Uterus (tissue), 4 donors: ENCODE results near the gene RMC1. TPM values are rescaled to one million over a fixed set of nuclear protein-coding genes. Genes with fewer than 3 reads are reported as not detected.
A peak's percentile ranks its signal among the peaks of the same experiment; 100 is the strongest.

Experiments
- DNase-seq, 2 donors: peaks; one replicate each; pipeline ENCODE4 v3.0.0-alpha.2; 2019 to 2020
- H3K27ac ChIP-seq, 2 donors: fragments of 200-600 bp; sonication (generic); 1 replicate in 1 of 2; 2 replicates in 1 of 2; pipeline ENCODE4 v1.5.1; 2016 to 2018
- H3K27me3 ChIP-seq, 2 donors: fragments of 200-600 bp; sonication (generic); one replicate each; pipeline ENCODE4 v1.5.1; 2018 to 2019; ENCODE audit warnings: control low read depth in 1 of 2
- H3K36me3 ChIP-seq, 2 donors: fragments of 200-600 bp; sonication (generic); one replicate each; pipeline ENCODE4 v1.5.1; 2019; ENCODE audit warnings: control low read depth in 1 of 2
- H3K4me1 ChIP-seq, 2 donors: fragments of 200-600 bp; sonication (generic); one replicate each; pipeline ENCODE4 v1.5.1; 2018 to 2019; ENCODE audit warnings: control low read depth in 1 of 2
- H3K4me3 ChIP-seq, 2 donors: fragments of 200-600 bp; sonication (generic); 1 replicate in 1 of 2; 2 replicates in 1 of 2; pipeline ENCODE4 v1.5.1; 2018 to 2019; ENCODE audit warnings: mild to moderate bottlenecking in 1 of 2
- H3K9me3 ChIP-seq, 2 donors: fragments of 200-600 bp; sonication (generic); one replicate each; pipeline ENCODE4 v1.5.1; 2019; ENCODE audit warnings: control low read depth in 1 of 2
- POLR2A ChIP-seq, 2 donors: fragments of 450-650 bp; IDR thresholded peaks; one replicate each; pipeline ENCODE4 v1.6.1; 2016; ENCODE audit warnings: antibody characterized with exemption in 2 of 2, mild to moderate bottlenecking in 1 of 2, moderate library complexity in 1 of 2
- intact Hi-C: fragments of 100-400 bp; cut with DNase I; formaldehyde crosslinking; loops from one replicate; pipeline ENCODE4 v1.15.1; 2023; ENCODE audit warnings: low total_unique reads
- total RNA-seq, 4 donors: library from RNA; depleted of rRNA in 3 of 4; stranded (reverse); fragments of >200 nt in 3 of 4; gene quantifications; one replicate each; pipeline versions ENCODE4 v1.1.0 to v1.2.4, GENCODE V29; 2014 to 2023
- TF ChIP-seq, protein P1 (sequence below), 4 experiments: fragments of 200-600 bp in 2 of 4; fragments of 450-650 bp in 2 of 4; sonication (generic) in 2 of 4; IDR thresholded peaks; one replicate each; pipeline ENCODE4 v1.5.1; 2016 to 2019; ENCODE audit warnings: antibody characterized with exemption in 4 of 4, mild to moderate bottlenecking in 2 of 4, moderate library complexity in 1 of 4
- donor health status: DM: yes; HTN: yes; CAD: no.

The RMC1 gene
- total RNA-seq, 4 donors from 2014 or later = 12.9 to 56.4 (median 27.8) TPM

DNA sequence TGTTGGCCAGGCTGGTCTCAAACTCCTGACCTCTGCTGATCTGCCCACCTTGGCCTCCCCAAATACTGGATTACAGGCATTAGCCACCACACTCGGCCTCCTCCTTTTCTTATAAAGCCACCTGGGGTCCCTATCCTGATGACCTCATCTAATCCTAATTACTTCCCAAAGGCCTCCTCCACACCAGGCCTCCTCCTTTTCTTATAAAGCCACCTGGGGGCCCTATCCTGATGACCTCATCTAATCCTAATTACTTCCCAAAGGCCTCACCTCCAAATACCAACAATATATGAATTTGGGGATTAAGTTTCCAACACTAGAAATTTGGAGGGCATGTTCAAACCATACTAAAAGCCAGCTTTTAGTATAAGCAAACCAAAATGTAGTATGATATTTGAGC is 9.7 kb upstream of the RMC1 start:
- no peak for DNase-seq
- Histone ChIP-seq H3K4me1 (no peaks in the 10 kb centered on the region), H3K9me3 (no peaks in the 10 kb centered on the region), H3K27me3 (no peaks in the 10 kb centered on the region), H3K36me3 (no peaks in the 10 kb centered on the region), H3K27ac (no peak overlapping the region), H3K4me3 (no peak overlapping the region)
- intact Hi-C loops = no loop called here
- TF ChIP-seq, protein P1, sequence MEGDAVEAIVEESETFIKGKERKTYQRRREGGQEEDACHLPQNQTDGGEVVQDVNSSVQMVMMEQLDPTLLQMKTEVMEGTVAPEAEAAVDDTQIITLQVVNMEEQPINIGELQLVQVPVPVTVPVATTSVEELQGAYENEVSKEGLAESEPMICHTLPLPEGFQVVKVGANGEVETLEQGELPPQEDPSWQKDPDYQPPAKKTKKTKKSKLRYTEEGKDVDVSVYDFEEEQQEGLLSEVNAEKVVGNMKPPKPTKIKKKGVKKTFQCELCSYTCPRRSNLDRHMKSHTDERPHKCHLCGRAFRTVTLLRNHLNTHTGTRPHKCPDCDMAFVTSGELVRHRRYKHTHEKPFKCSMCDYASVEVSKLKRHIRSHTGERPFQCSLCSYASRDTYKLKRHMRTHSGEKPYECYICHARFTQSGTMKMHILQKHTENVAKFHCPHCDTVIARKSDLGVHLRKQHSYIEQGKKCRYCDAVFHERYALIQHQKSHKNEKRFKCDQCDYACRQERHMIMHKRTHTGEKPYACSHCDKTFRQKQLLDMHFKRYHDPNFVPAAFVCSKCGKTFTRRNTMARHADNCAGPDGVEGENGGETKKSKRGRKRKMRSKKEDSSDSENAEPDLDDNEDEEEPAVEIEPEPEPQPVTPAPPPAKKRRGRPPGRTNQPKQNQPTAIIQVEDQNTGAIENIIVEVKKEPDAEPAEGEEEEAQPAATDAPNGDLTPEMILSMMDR (IDR thresholded peaks at IDR 0.05) = no peak
- no peak for TF ChIP-seq POLR2A (IDR thresholded peaks at IDR 0.05)

- intact Hi-C loops = no loop called here
- H3K9me3 ChIP-seq = no peaks in the 10 kb centered on the region
- TF ChIP-seq, protein P1 (IDR thresholded peaks at IDR 0.05) = no peak
- TF ChIP-seq POLR2A (IDR thresholded peaks at IDR 0.05) = no peak
Measured at GRCh38 chr18:23494992-23495391, 8.3 kb upstream of the RMC1 start.

DNA sequence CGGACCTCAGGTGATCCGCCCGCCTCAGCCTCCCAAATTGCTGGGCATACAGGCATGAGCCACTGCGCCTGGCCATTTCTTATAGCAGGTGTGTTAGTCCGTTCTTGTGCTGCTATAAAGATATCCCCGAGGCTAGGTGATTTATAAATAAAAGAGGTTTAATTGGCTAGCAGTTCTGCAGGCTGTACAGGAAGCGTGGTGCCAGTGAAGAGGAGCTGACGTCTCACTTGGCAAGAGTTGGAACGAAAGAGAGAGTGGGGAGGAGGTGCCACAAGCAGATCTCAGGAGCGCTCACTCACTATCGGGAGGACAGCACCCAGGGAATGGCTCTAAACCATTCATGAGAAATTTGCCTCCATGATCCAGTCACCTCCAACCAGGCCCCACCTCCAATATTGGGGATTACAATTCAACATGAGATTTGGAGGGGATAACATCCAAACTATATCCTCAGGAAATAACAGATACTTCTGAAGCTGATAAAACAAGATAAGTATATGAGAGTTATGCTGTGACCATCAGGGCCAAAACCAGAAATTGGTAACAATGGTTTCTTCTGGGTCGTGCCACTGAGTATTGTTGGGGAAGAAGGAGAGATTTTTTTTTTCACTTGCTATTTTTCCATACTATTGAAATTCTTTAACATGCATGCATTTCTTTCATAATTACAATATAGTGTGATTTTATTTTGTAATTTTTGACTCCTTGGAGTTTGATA is 7.4 kb upstream of the RMC1 start:
- Histone ChIP-seq H3K9me3 (no peaks in the 10 kb centered on the region), H3K36me3 (no peaks in the 10 kb centered on the region), H3K27me3 (no peaks in the 10 kb centered on the region), H3K27ac (no peak overlapping the region), H3K4me3 (no peak overlapping the region), H3K4me1 (no peaks in the 10 kb centered on the region)
- TF ChIP-seq, protein P1 (IDR thresholded peaks at IDR 0.05) = no peak
- TF ChIP-seq POLR2A (IDR thresholded peaks at IDR 0.05) = no peak
- DNase-seq = no peak
- intact Hi-C loops = no loop called here

More at GRCh38 chr18:23494992-23495391, 8.3 kb upstream of the RMC1 start:
- Histone ChIP-seq H3K36me3 (no peaks in the 10 kb centered on the region), H3K4me3 (no peak overlapping the region), H3K4me1 (no peaks in the 10 kb centered on the region), H3K27ac (no peak overlapping the region), H3K27me3 (no peaks in the 10 kb centered on the region)
- DNase-seq = no peak

GRCh38 chr18:23498117-23498516 is 5.2 kb upstream of the RMC1 start:
- H3K4me1 ChIP-seq = no peaks in the 10 kb centered on the region
- intact Hi-C loops = no loop called here
- H3K4me3 ChIP-seq = no peak overlapping the region
- TF ChIP-seq, protein P1 (IDR thresholded peaks at IDR 0.05) = no peak
- no peak for TF ChIP-seq POLR2A (IDR thresholded peaks at IDR 0.05)
- H3K27ac ChIP-seq = no peak overlapping the region
- no peaks in the 10 kb centered on the region for H3K36me3 ChIP-seq
- DNase-seq = no peak
- no peaks in the 10 kb centered on the region for H3K9me3 ChIP-seq
- no peaks in the 10 kb centered on the region for H3K27me3 ChIP-seq

GRCh38 chr18:23498877-23499276 is 4.4 kb upstream of the RMC1 start:
- no peaks in the 10 kb centered on the region for H3K4me1 ChIP-seq
- no peak for TF ChIP-seq POLR2A (IDR thresholded peaks at IDR 0.05)
- TF ChIP-seq, protein P1 (IDR thresholded peaks at IDR 0.05) = peak; percentile 51 to 61 (median 54)
- no peaks in the 10 kb centered on the region for H3K36me3 ChIP-seq
- H3K27me3 ChIP-seq = no peaks in the 10 kb centered on the region
- peak in 1 of 2 donors; percentile 61 for DNase-seq
- no peak overlapping the region for H3K4me3 ChIP-seq
- H3K9me3 ChIP-seq = no peaks in the 10 kb centered on the region
- intact Hi-C loops = no loop called here
- no peak overlapping the region for H3K27ac ChIP-seq
